SIG-M5 treated with dmso at 0.1 percent for 504 hours (cell line): ENCODE results near the gene ZMYND19.
"Not testable (repeated sequence)": the region's sequence is repeated elsewhere in the genome, so short reads cannot be mapped to it uniquely, and the experiment has no call there.

Experiments used
- DNase-seq: peaks from one replicate; lab custom pipeline; 2025; ENCODE audit not compliant: unreplicated experiment; lab: John Stamatoyannopoulos, UW

The ZMYND19 gene

GRCh38 chr9:137589441-137590122 is 730 bp downstream of the ZMYND19 start:
- no peak for DNase-seq

GRCh38 chr9:137588891-137589290 is 1.4 kb downstream of the ZMYND19 start:
- DNase-seq, result no peak

- no peak for DNase-seq
Observed at GRCh38 chr9:137588311-137588710, 2.0 kb downstream of the ZMYND19 start.

GRCh38 chr9:137586854-137587253 is 3.5 kb downstream of the ZMYND19 start:
- DNase-seq, result no peak

- no peak for DNase-seq
Observed at GRCh38 chr9:137583957-137584356, 6.4 kb downstream of the ZMYND19 start.

- DNase-seq, result no peak
Observed at GRCh38 chr9:137583347-137583746, 7.0 kb downstream of the ZMYND19 start.

- DNase-seq, result no peak
Observed at GRCh38 chr9:137582286-137582860, 7.9 kb downstream of the ZMYND19 start.

- no peak for DNase-seq
Observed at GRCh38 chr9:137581361-137582285, 8.7 kb downstream of the ZMYND19 start.

- DNase-seq, result no peak
Observed at GRCh38 chr9:137580954-137581322, 9.4 kb downstream of the ZMYND19 start.

GRCh38 chr9:137580209-137580953 is 9.9 kb downstream of the ZMYND19 start:
- DNase-seq, result no peak

- no peak for DNase-seq
Observed at GRCh38 chr9:137579259-137579604, 11.1 kb downstream of the ZMYND19 start.

GRCh38 chr9:137578518-137579258 is 11.6 kb downstream of the ZMYND19 start, which contains the start of gene DPH7:
Gene DPH7, minus strand, starts transcription at chr9:137578925. Its CDS starts 148 bp downstream, at chr9:137578777.
- peak; percentile 86 for DNase-seq

- DNase-seq, result peak; percentile 16
Observed at GRCh38 chr9:137575716-137576411, 14.4 kb downstream of the ZMYND19 start.

GRCh38 chr9:137575364-137575715 is 15.0 kb downstream of the ZMYND19 start:
- DNase-seq, result no peak

GRCh38 chr9:137574192-137574591 is 16.1 kb downstream of the ZMYND19 start:
- DNase-seq, result no peak

- DNase-seq, result no peak
Observed at GRCh38 chr9:137570566-137570965, 19.7 kb downstream of the ZMYND19 start.

GRCh38 chr9:137569609-137570203 is 20.6 kb downstream of the ZMYND19 start:
- no peak for DNase-seq

GRCh38 chr9:137568445-137568844 is 21.9 kb downstream of the ZMYND19 start:
- not testable (repeated sequence) for DNase-seq

- no peak for DNase-seq
Observed at GRCh38 chr9:137564817-137565411, 25.4 kb downstream of the ZMYND19 start.
